Type B pancreatic cell (in vitro differentiated cells): Measurements from ENCODE around the gene TMEM130. TPM values are rescaled to one million over a fixed set of nuclear protein-coding genes. Genes with fewer than 3 reads are reported as not detected.

Experiments used
- DNase-seq: peaks from one replicate; pipeline ENCODE4 v3.0.0; 2021; ENCODE audit warnings: mixed read lengths; ENCODE audit not compliant: unreplicated experiment; ENCODE audit errors: extremely low spot score
- H3K27ac Mint-ChIP-seq: 2 replicates; pipeline ENCODE4 v1.8.0; 2021; ENCODE audit warnings: mild to moderate bottlenecking, mixed read lengths
- H3K27me3 Mint-ChIP-seq: 2 replicates; pipeline ENCODE4 v1.8.0; 2021; ENCODE audit warnings: mixed read lengths
- H3K36me3 Mint-ChIP-seq: 2 replicates; pipeline ENCODE4 v1.8.0; 2021; ENCODE audit warnings: mixed read lengths
- H3K4me1 Mint-ChIP-seq: one replicate; pipeline ENCODE4 v1.8.0; 2021; ENCODE audit warnings: mixed read lengths; ENCODE audit not compliant: unreplicated experiment
- H3K4me3 Mint-ChIP-seq: 2 replicates; pipeline ENCODE4 v1.8.0; 2021; ENCODE audit warnings: mild to moderate bottlenecking, mixed read lengths
- H3K9me3 Mint-ChIP-seq: 2 replicates; pipeline ENCODE4 v1.8.0; 2021; ENCODE audit warnings: mixed read lengths
- CTCF ChIP-seq: fragments of 200-600 bp; sonication (generic); conservative IDR thresholded peaks from 2 replicates; pipeline ENCODE4 v1.5.0; 2021; ENCODE audit warnings: antibody characterized with exemption, mild to moderate bottlenecking
- total RNA-seq: library from RNA; stranded (reverse); gene quantifications from 2 replicates; pipeline ENCODE4 v1.2.1, GENCODE V29; 2021; ENCODE audit warnings: low replicate concordance

Gene TMEM130
- total RNA-seq, 1 donor from 2014 or later = 1.2 TPM

- TF ChIP-seq CTCF = no peak
- Mint-ChIP-seq H3K4me1 (no peaks in the 10 kb centered on the region), H3K27me3 (no peaks in the 10 kb centered on the region), H3K36me3 (peaks cover 40% of the 10 kb centered on the region), H3K9me3 (no peaks in the 10 kb centered on the region), H3K27ac (no peak overlapping the region), H3K4me3 (no peak overlapping the region)
- DNase-seq = no peak
Observed at GRCh38 chr7:98899816-98900215, 30.0 kb upstream of the TMEM130 start.

GRCh38 chr7:98892609-98893008 lies 22.8 kb upstream of the TMEM130 start:
- no peak overlapping the region for H3K27ac Mint-ChIP-seq
- H3K36me3 Mint-ChIP-seq = peaks cover 33% of the 10 kb centered on the region
- no peaks in the 10 kb centered on the region for H3K4me1 Mint-ChIP-seq
- DNase-seq = no peak
- no peaks in the 10 kb centered on the region for H3K9me3 Mint-ChIP-seq
- no peaks in the 10 kb centered on the region for H3K27me3 Mint-ChIP-seq
- no peak for TF ChIP-seq CTCF
- no peak overlapping the region for H3K4me3 Mint-ChIP-seq

- H3K4me1 Mint-ChIP-seq = no peaks in the 10 kb centered on the region
- H3K36me3 Mint-ChIP-seq = peaks cover 16% of the 10 kb centered on the region
- DNase-seq = no peak
- no peak overlapping the region for H3K27ac Mint-ChIP-seq
- H3K4me3 Mint-ChIP-seq = no peak overlapping the region
- no peaks in the 10 kb centered on the region for H3K27me3 Mint-ChIP-seq
- no peak for TF ChIP-seq CTCF
- no peaks in the 10 kb centered on the region for H3K9me3 Mint-ChIP-seq
Observed at GRCh38 chr7:98887038-98887437, 17.2 kb upstream of the TMEM130 start.

- Mint-ChIP-seq H3K4me1 (peaks cover 4% of the 10 kb centered on the region), H3K27ac (no peak overlapping the region), H3K27me3 (no peaks in the 10 kb centered on the region), H3K9me3 (no peaks in the 10 kb centered on the region), H3K36me3 (peaks cover 18% of the 10 kb centered on the region), H3K4me3 (no peak overlapping the region)
- peak; percentile 32 for DNase-seq
- no peak for TF ChIP-seq CTCF
Observed at GRCh38 chr7:98884416-98884815, 14.6 kb upstream of the TMEM130 start.

- Mint-ChIP-seq H3K27ac (no peak overlapping the region), H3K4me1 (peaks cover 4% of the 10 kb centered on the region), H3K36me3 (peaks cover 10% of the 10 kb centered on the region), H3K9me3 (no peaks in the 10 kb centered on the region), H3K27me3 (no peaks in the 10 kb centered on the region), H3K4me3 (peak overlapping the region; percentile 52)
- no peak for TF ChIP-seq CTCF
- no peak for DNase-seq
Observed at GRCh38 chr7:98881561-98882315, 11.9 kb upstream of the TMEM130 start.

- TF ChIP-seq CTCF = no peak
- peaks cover 10% of the 10 kb centered on the region for H3K36me3 Mint-ChIP-seq
- H3K27ac Mint-ChIP-seq = no peak overlapping the region
- H3K9me3 Mint-ChIP-seq = no peaks in the 10 kb centered on the region
- no peak for DNase-seq
- H3K4me1 Mint-ChIP-seq = peaks cover 4% of the 10 kb centered on the region
- H3K4me3 Mint-ChIP-seq = peak overlapping the region; percentile 92
- peaks cover 1% of the 10 kb centered on the region for H3K27me3 Mint-ChIP-seq
Observed at GRCh38 chr7:98880485-98880884, 10.7 kb upstream of the TMEM130 start.
